Astrocyte (in vitro differentiated cells and primary cell): Measurements from ENCODE around the gene CD27.

Experiments used
- CTCF ChIP-seq: IDR thresholded peaks from 2 replicates; pipeline ENCODE4 v1.5.1; 2011; ENCODE audit warnings: low read depth, mild to moderate bottlenecking, inconsistent platforms, low read length, moderate library complexity; ENCODE audit not compliant: insufficient read depth
- EZH2 ChIP-seq: IDR thresholded peaks from 2 replicates; pipeline ENCODE4 v1.6.1; 2012; ENCODE audit warnings: mild to moderate bottlenecking, low read length, inconsistent platforms; ENCODE audit not compliant: insufficient read depth

DNA sequence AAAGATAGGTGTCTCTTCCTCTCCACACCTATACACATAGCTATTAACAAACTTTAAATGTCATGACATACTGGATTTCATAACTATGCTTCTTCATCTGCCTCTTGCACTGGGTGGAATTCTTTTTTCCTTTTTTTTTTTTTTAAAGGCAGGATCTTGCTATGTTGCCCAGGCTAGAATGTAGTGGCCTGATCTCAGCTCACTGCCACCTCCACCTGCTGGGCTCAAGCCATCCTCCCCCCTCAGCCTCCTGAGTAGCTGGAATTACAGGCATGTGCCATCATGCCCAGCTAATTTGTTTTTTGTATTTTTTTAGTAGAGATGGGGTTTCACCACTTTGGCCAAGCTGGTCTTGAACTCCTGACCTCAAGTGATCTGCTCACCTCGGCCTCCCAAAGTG lies 43.5 kb downstream of the CD27 start:
- TF ChIP-seq EZH2 (no peak), CTCF (no peak)
